B cell (primary cell): ENCODE data around the gene ICAM4. TPM values are rescaled to one million over a fixed set of nuclear protein-coding genes. Genes with fewer than 3 reads are reported as not detected.

Source experiments
- ATAC-seq: fragments of 200-7000 bp; cut with Tn5 transposase; one replicate; pipeline ENCODE4 v1.10.0; 2021; ENCODE audit warnings: low read depth, mild to moderate bottlenecking, moderate number of reproducible peaks, moderate library complexity
- CTCF ChIA-PET: fragments of 350-600 bp; sonication (Branson Sonifier 250); formaldehyde crosslinking; loops from one replicate; lab custom pipeline; 2021; ENCODE audit warnings: antibody characterized with exemption, inconsistent platforms; lab: Charles Lee
- POLR2A ChIA-PET: fragments of 350-600 bp; sonication (Branson Sonifier 250); formaldehyde crosslinking; loops from one replicate; lab custom pipeline; 2021; ENCODE audit warnings: antibody characterized with exemption; lab: Charles Lee
- DNase-seq: peaks from one replicate; pipeline ENCODE4 v3.0.0; 2013
- H2AFZ ChIP-seq: 2 replicates; pipeline ENCODE4 v1.6.1; 2012; ENCODE audit warnings: mild to moderate bottlenecking, low read depth, low read length; ENCODE audit not compliant: insufficient read depth, poor library complexity, severe bottlenecking
- H3K27ac ChIP-seq, 2 donors: 1 replicate in 1 of 2; 2 replicates in 1 of 2; pipeline ENCODE4 v1.5.1; 2012 to 2013; ENCODE audit warnings: low read length in 2 of 2, mild to moderate bottlenecking in 2 of 2, moderate library complexity in 1 of 2
- H3K27me3 ChIP-seq, 4 experiments: fragments of 200-600 bp in 1 of 4; sonication (generic) in 1 of 4; replicated peaks in 1 of 4; 1 replicate in 2 of 4; 2 replicates in 2 of 4; pipeline versions ENCODE4 v1.6.1 to v1.7.0; 2013 to 2016; ENCODE audit warnings: low read length in 3 of 4, mild to moderate bottlenecking in 2 of 4, mixed read lengths in 1 of 4, moderate library complexity in 1 of 4; ENCODE audit not compliant: insufficient read depth in 4 of 4, control insufficient read depth in 3 of 4; ENCODE audit errors: control extremely low read depth in 1 of 4
- H3K36me3 ChIP-seq, 2 experiments: replicated peaks in 1 of 2; 1 replicate in 1 of 2; 2 replicates in 1 of 2; pipeline versions ENCODE4 v1.6.1 to v1.7.1; 2013; ENCODE audit warnings: low read length in 1 of 2; ENCODE audit not compliant: insufficient read depth in 2 of 2, control insufficient read depth in 1 of 2; ENCODE audit errors: control extremely low read depth in 1 of 2, extremely low read depth in 1 of 2
- H3K4me1 ChIP-seq, 2 donors: fragments of 200-600 bp in 1 of 2; sonication (generic) in 1 of 2; 1 replicate in 1 of 2; 2 replicates in 1 of 2; pipeline versions ENCODE4 v1.5.1 to v1.6.1; 2013 to 2017; ENCODE audit warnings: low read length in 2 of 2; ENCODE audit not compliant: control insufficient read depth in 2 of 2, insufficient read depth in 2 of 2
- H3K4me2 ChIP-seq: replicated peaks from 2 replicates; pipeline ENCODE3; 2012; ENCODE audit warnings: mild to moderate bottlenecking, low read depth, low read length; ENCODE audit not compliant: poor library complexity, severe bottlenecking
- H3K4me3 ChIP-seq, 5 experiments: fragments of 200-600 bp in 1 of 5; sonication (generic) in 1 of 5; 1 replicate in 3 of 5; 2 replicates in 2 of 5; pipeline versions ENCODE4 v1.5.1 to v1.7.0; 2011 to 2016; ENCODE audit warnings: low read length in 4 of 5, mild to moderate bottlenecking in 4 of 5, low read depth in 2 of 5, control low read depth in 1 of 5, moderate library complexity in 1 of 5; ENCODE audit not compliant: insufficient read depth in 1 of 5; ENCODE audit errors: control extremely low read depth in 1 of 5, extremely low read depth in 1 of 5
- H3K79me2 ChIP-seq: fragments of 200-600 bp; sonication (generic); one replicate; pipeline ENCODE4 v1.6.0; 2016; ENCODE audit warnings: low read length; ENCODE audit not compliant: control insufficient read depth, insufficient read depth
- H3K9ac ChIP-seq: fragments of 200-600 bp; sonication (generic); 2 replicates; pipeline ENCODE4 v1.6.1; 2017; ENCODE audit warnings: mild to moderate bottlenecking, low read length, moderate library complexity
- H3K9me3 ChIP-seq, 3 donors: one replicate each; pipeline versions ENCODE4 v1.6.1 to v1.7.1; 2013; ENCODE audit warnings: low read length in 2 of 3; ENCODE audit not compliant: control insufficient read depth in 2 of 3, insufficient read depth in 1 of 3; ENCODE audit errors: control extremely low read depth in 1 of 3
- H4K20me1 ChIP-seq: 2 replicates; pipeline ENCODE4 v1.6.0; 2012; ENCODE audit warnings: mild to moderate bottlenecking, low read length; ENCODE audit not compliant: insufficient read depth, control insufficient read depth, poor library complexity, severe bottlenecking
- H3K27ac Mint-ChIP-seq: one replicate; pipeline ENCODE4 v1.8.0; 2021; ENCODE audit warnings: mixed read lengths
- H3K27me3 Mint-ChIP-seq: one replicate; pipeline ENCODE4 v1.8.0; 2021; ENCODE audit warnings: mixed read lengths
- H3K4me1 Mint-ChIP-seq: one replicate; pipeline ENCODE4 v1.8.0; 2021; ENCODE audit warnings: mixed read lengths
- H3K4me3 Mint-ChIP-seq: one replicate; pipeline ENCODE4 v1.8.0; 2021; ENCODE audit warnings: mixed read lengths
- H3K9me3 Mint-ChIP-seq: one replicate; pipeline ENCODE4 v1.8.0; 2022; ENCODE audit warnings: mixed read lengths; ENCODE audit not compliant: insufficient read depth
- EZH2 ChIP-seq: IDR thresholded peaks from 2 replicates; pipeline ENCODE4 v1.6.1; 2012; ENCODE audit warnings: borderline replicate concordance, low read depth, mild to moderate bottlenecking, moderate library complexity, low read length; ENCODE audit not compliant: insufficient read depth, poor library complexity, severe bottlenecking
- WGBS: methylation state at CpG from one replicate; pipeline ENCODE4 v1.1.5; 2013; ENCODE audit warnings: missing lambda C conversion rate; ENCODE audit not compliant: insufficient coverage; 5-methylcytosine and 5-hydroxymethylcytosine counted together
- intact Hi-C: fragments of 100-400 bp; cut with micrococcal nuclease; formaldehyde crosslinking; loops from one replicate; pipeline ENCODE4 v1.10.0; 2022
- polyA plus RNA-seq: library from polyadenylated mRNA; depleted of rRNA; stranded (reverse); fragments of >200 nt; gene quantifications from 2 replicates; pipeline ENCODE4 v1.2.3, GENCODE V29; 2012
- total RNA-seq, 2 donors: library from RNA; stranded (reverse); fragments of 120-200 nt in 1 of 2; gene quantifications; 1 replicate in 1 of 2; 2 replicates in 1 of 2; pipeline versions ENCODE4 v1.2.3 to v1.2.4, GENCODE V29; 2013 to 2022
- TF ChIP-seq, protein P1 (sequence below): fragments of 200-600 bp; IDR thresholded peaks from one replicate; pipeline ENCODE4 v1.8.0; 2022; ENCODE audit warnings: antibody characterized with exemption, mild to moderate bottlenecking

The ICAM4 gene
- total and polyA plus RNA-seq, 2 donors (not counting 1 experiment from before 2014, with no cell fraction given), result 0.44 to 0.78 TPM

DNA sequence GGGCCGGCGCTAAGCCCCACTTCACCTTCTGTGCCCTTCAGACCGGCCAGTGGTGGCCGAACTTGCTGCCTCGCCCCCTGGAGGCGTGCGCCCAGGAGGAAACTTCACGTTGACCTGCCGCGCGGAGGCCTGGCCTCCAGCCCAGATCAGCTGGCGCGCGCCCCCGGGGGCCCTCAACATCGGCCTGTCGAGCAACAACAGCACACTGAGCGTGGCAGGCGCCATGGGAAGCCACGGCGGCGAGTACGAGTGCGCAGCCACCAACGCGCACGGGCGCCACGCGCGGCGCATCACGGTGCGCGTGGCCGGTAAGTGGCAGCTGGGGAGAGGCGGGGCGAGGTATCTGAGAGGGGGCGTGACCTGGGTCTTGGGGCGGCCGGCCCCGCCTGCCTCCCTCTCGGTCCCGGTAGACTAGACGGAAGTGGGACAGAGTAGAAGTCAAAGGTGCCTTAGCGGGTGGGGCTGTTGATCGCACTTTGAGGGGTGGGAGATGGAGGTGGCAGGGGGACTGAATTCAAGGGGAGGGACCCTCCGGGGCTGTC, 8.6 kb downstream of the ICAM4 start:
- POLR2A ChIA-PET, result interaction anchor here (0.8 to 1.2 kb wide), 2 partner anchors 10 to 108 kb away, joined by 3 read pairs; partner anchors contain the start of gene CDC37
- peak overlapping the region; percentile 50 for H3K9ac ChIP-seq

More for the DNA sequence above, 8.6 kb downstream of the ICAM4 start:
- TF ChIP-seq EZH2, result no peak
- TF ChIP-seq, protein P1, sequence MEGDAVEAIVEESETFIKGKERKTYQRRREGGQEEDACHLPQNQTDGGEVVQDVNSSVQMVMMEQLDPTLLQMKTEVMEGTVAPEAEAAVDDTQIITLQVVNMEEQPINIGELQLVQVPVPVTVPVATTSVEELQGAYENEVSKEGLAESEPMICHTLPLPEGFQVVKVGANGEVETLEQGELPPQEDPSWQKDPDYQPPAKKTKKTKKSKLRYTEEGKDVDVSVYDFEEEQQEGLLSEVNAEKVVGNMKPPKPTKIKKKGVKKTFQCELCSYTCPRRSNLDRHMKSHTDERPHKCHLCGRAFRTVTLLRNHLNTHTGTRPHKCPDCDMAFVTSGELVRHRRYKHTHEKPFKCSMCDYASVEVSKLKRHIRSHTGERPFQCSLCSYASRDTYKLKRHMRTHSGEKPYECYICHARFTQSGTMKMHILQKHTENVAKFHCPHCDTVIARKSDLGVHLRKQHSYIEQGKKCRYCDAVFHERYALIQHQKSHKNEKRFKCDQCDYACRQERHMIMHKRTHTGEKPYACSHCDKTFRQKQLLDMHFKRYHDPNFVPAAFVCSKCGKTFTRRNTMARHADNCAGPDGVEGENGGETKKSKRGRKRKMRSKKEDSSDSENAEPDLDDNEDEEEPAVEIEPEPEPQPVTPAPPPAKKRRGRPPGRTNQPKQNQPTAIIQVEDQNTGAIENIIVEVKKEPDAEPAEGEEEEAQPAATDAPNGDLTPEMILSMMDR, result no peak
- peak overlapping the region; percentile 83 for H3K27ac Mint-ChIP-seq
- peaks cover 0 to 60% (median 41%) of the 10 kb centered on the region in 4 experiments for H3K27me3 ChIP-seq
- 2% methylated on average over 48 of the region's 48 CpGs for WGBS
- no peaks in the 10 kb centered on the region for H3K79me2 ChIP-seq
- no peaks in the 10 kb centered on the region for H3K36me3 ChIP-seq
- DNase-seq (peak; percentile 86), ATAC-seq (peak; percentile 79)
- peak overlapping the region; percentile 85 for H3K4me2 ChIP-seq
- no peak overlapping the region for H3K27ac ChIP-seq
- peaks cover 35% of the 10 kb centered on the region for H3K27me3 Mint-ChIP-seq
- H3K4me1 Mint-ChIP-seq, result peaks cover 43% of the 10 kb centered on the region
- no peaks in the 10 kb centered on the region for H3K9me3 Mint-ChIP-seq
- H3K9me3 ChIP-seq, result peaks cover 0 to 47% (median 0%) of the 10 kb centered on the region in 3 donors
- peak overlapping the region; percentile 85 for H3K4me3 Mint-ChIP-seq
- peaks cover 23% of the 10 kb centered on the region for H4K20me1 ChIP-seq
- peak overlapping the region; percentile 71 for H2AFZ ChIP-seq
- peak overlapping the region; percentile 37 to 64 (median 41) for H3K4me3 ChIP-seq
- H3K4me1 ChIP-seq, result peaks cover 56 to 58% of the 10 kb centered on the region in 2 donors
- CTCF ChIA-PET, result interaction anchor here (1.6 to 2.5 kb wide), 2 partner anchors 26 to 94 kb away, joined by 5 to 7 read pairs; no protein-coding TSS in a partner anchor
- intact Hi-C loops, result no loop called here
